Peyer's patch (tissue), 4 donors: ENCODE measurements around the gene CDH4. TPM values are rescaled to one million over a fixed set of nuclear protein-coding genes. Genes with fewer than 3 reads are reported as not detected.
"Not testable (repeated sequence)": the region's sequence is repeated elsewhere in the genome, so short reads cannot be mapped to it uniquely, and the experiment has no call there.

ENCODE experiments used
- DNase-seq, 3 donors: peaks; one replicate each; pipeline ENCODE4 v3.0.0-alpha.2; 2017 to 2019
- H3K27ac ChIP-seq, 4 donors: fragments of 200-600 bp; sonication (generic); one replicate each; pipeline ENCODE4 v1.5.1; 2016 to 2019
- H3K27me3 ChIP-seq, 2 donors: fragments of 200-600 bp; sonication (generic); one replicate each; pipeline ENCODE4 v1.5.1; 2019
- H3K36me3 ChIP-seq, 3 donors: fragments of 200-600 bp; sonication (generic); one replicate each; pipeline ENCODE4 v1.5.1; 2016 to 2019
- H3K4me1 ChIP-seq, 4 donors: fragments of 200-600 bp; sonication (generic); one replicate each; pipeline ENCODE4 v1.5.1; 2016 to 2019
- H3K4me3 ChIP-seq, 4 donors: fragments of 200-600 bp; sonication (generic); 1 replicate in 3 of 4; 2 replicates in 1 of 4; pipeline ENCODE4 v1.5.1; 2016 to 2019; ENCODE audit warnings: mild to moderate bottlenecking in 1 of 4
- H3K9me3 ChIP-seq, 4 donors: fragments of 200-600 bp; sonication (generic); one replicate each; pipeline ENCODE4 v1.5.1; 2016 to 2019; ENCODE audit warnings: mild to moderate bottlenecking in 1 of 4
- CTCF ChIP-seq, 6 experiments: fragments of 450-650 bp in 4 of 6; fragments of 200-600 bp in 2 of 6; sonication (generic) in 1 of 6; IDR thresholded peaks; one replicate each; pipeline ENCODE4 v1.5.1; 2017 to 2019; ENCODE audit warnings: antibody characterized with exemption in 6 of 6, mild to moderate bottlenecking in 3 of 6, moderate library complexity in 1 of 6
- POLR2A ChIP-seq, 2 donors: fragments of 450-650 bp; IDR thresholded peaks; one replicate each; pipeline ENCODE4 v1.5.1; 2017; ENCODE audit warnings: antibody characterized with exemption in 2 of 2, mild to moderate bottlenecking in 2 of 2, moderate library complexity in 2 of 2
- total RNA-seq, 4 donors: library from RNA; depleted of rRNA; stranded (reverse); fragments of >200 nt; gene quantifications; one replicate each; pipeline ENCODE4 v1.1.0, GENCODE V29; 2016

CDH4 gene
- total RNA-seq, 4 donors from 2014 or later, result 0.27 TPM; not detected in 3

GRCh38 chr20:61850926-61851900, 599.2 kb downstream of the CDH4 start:
- H3K27ac ChIP-seq, result no peak overlapping the region
- H3K36me3 ChIP-seq, result no peaks in the 10 kb centered on the region
- H3K27me3 ChIP-seq, result no peaks in the 10 kb centered on the region
- no peaks in the 10 kb centered on the region for H3K9me3 ChIP-seq
- TF ChIP-seq POLR2A (IDR thresholded peaks at IDR 0.05) (no peak), CTCF (IDR thresholded peaks at IDR 0.05) (no peak)
- DNase-seq, result no peak
- no peak overlapping the region for H3K4me3 ChIP-seq
- no peaks in the 10 kb centered on the region for H3K4me1 ChIP-seq

GRCh38 chr20:61852268-61853072, 600.4 kb downstream of the CDH4 start:
- Histone ChIP-seq H3K36me3 (no peaks in the 10 kb centered on the region), H3K27me3 (no peaks in the 10 kb centered on the region), H3K9me3 (no peaks in the 10 kb centered on the region), H3K4me3 (no peak overlapping the region), H3K27ac (no peak overlapping the region), H3K4me1 (no peaks in the 10 kb centered on the region)
- TF ChIP-seq POLR2A (IDR thresholded peaks at IDR 0.05) (no peak), CTCF (IDR thresholded peaks at IDR 0.05) (no peak)
- DNase-seq, result no peak

GRCh38 chr20:61853073-61854005, 601.3 kb downstream of the CDH4 start:
- H3K36me3 ChIP-seq, result no peaks in the 10 kb centered on the region
- no peak overlapping the region for H3K4me3 ChIP-seq
- H3K4me1 ChIP-seq, result no peaks in the 10 kb centered on the region
- DNase-seq, result no peak
- no peak overlapping the region for H3K27ac ChIP-seq
- H3K9me3 ChIP-seq, result no peaks in the 10 kb centered on the region
- H3K27me3 ChIP-seq, result no peaks in the 10 kb centered on the region
- TF ChIP-seq POLR2A (IDR thresholded peaks at IDR 0.05) (no peak), CTCF (IDR thresholded peaks at IDR 0.05) (no peak)

- not testable (repeated sequence) for H3K4me1 ChIP-seq, H3K9me3 ChIP-seq, DNase-seq, H3K27ac ChIP-seq, H3K27me3 ChIP-seq, H3K36me3 ChIP-seq, H3K4me3 ChIP-seq
These were observed 602.5 kb downstream of the CDH4 start for GRCh38 chr20:61854538-61854937.

GRCh38 chr20:61855286-61855685, 603.2 kb downstream of the CDH4 start:
- no peak overlapping the region for H3K4me3 ChIP-seq
- no peak for DNase-seq
- TF ChIP-seq POLR2A (IDR thresholded peaks at IDR 0.05), result no peak
- TF ChIP-seq CTCF (IDR thresholded peaks at IDR 0.05), result no peak
- no peaks in the 10 kb centered on the region for H3K9me3 ChIP-seq
- H3K36me3 ChIP-seq, result no peaks in the 10 kb centered on the region
- H3K27ac ChIP-seq, result no peak overlapping the region
- H3K27me3 ChIP-seq, result no peaks in the 10 kb centered on the region
- H3K4me1 ChIP-seq, result no peaks in the 10 kb centered on the region
